GM21786 (cell line): ENCODE results near the gene POU6F1.
"Not testable (repeated sequence)": the region's sequence is repeated elsewhere in the genome, so short reads cannot be mapped to it uniquely, and the experiment has no call there.

Experiments used
- ATAC-seq: cut with Tn5 transposase; IDR thresholded peaks from one replicate; pipeline ENCODE4 v1.9.1; 2021; ENCODE audit not compliant: unreplicated experiment

The POU6F1 gene

GRCh38 chr12:51229116-51229809 lies 11.4 kb upstream of the POU6F1 start:
- no peak for ATAC-seq

GRCh38 chr12:51227962-51228361 lies 10.1 kb upstream of the POU6F1 start:
- ATAC-seq = no peak

- not testable (repeated sequence) for ATAC-seq
These were observed 9.2 kb upstream of the POU6F1 start for GRCh38 chr12:51227112-51227511.

- no peak for ATAC-seq
These were observed 7.9 kb upstream of the POU6F1 start for GRCh38 chr12:51225771-51226170.

DNA sequence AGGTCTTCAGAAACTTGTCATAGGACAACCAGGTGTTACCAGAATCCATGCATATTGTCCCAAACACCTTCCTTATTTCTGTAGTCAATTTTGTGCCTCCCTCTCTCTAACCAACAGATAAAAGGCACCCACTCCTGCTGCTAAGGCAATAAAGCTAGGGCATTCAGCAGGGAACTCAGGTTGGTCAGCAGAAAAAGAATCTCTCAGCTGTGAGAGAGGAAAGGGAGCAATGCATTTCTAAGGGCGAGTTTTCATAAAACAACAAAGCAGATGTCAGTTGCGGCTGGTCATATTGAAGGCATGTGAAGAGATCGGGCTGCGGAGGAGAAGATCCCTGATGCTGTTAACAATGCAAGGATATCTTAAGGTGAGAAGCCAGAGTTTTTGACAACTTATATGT lies 7.4 kb upstream of the POU6F1 start:
- no peak for ATAC-seq

- ATAC-seq = no peak
These were observed 6.8 kb upstream of the POU6F1 start for GRCh38 chr12:51224625-51225024.

- ATAC-seq = no peak
These were observed 4.6 kb upstream of the POU6F1 start for GRCh38 chr12:51222461-51222860.

DNA sequence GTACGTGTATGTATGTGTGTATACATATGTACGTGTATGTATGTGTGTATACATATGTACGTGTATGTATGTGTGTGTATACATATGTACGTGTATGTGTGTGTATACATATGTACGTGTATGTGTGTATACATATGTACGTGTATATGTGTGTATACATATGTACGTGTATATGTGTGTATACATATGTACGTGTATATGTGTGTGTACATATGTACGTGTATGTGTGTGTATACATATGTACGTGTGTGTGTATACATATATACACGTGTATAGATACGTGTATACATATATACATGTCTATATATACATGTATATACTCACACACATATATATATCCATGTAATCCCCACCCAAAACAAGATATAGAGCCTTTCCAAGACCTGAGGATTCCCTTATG lies 2.0 kb upstream of the POU6F1 start:
- not testable (repeated sequence) for ATAC-seq

GRCh38 chr12:51219322-51219721 lies 1.5 kb upstream of the POU6F1 start:
- no peak for ATAC-seq

DNA sequence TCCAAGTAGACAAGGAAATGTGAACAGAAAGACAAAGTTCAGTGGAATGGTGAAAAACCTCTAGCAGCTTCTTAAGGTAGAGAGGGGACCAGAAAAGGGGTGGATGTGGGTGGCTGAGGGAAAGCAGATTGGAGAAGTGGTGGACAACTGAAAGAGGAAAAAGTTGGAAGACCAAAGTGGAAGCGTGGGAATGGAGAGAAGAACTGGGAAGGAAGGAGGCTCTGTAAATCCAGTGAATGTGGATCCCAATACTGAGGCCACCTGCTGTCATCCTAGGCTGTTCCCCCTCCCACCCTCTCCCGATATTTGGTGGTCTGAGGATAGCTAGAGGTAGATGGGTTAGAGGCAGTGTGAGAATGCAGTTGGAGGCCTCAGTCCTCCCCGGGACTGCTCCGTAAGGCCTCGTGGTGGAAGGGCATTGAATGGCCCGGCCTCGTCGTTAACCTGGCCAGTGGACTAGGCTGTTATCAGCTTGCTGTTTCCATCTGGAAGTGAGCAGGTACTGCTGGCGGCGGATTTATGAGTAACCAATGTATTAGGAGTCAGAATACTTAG lies 822 bp upstream of the POU6F1 start:
- no peak for ATAC-seq

- peak; percentile 48 for ATAC-seq
These were observed 512 bp downstream of the POU6F1 start for GRCh38 chr12:51217133-51217967.

DNA sequence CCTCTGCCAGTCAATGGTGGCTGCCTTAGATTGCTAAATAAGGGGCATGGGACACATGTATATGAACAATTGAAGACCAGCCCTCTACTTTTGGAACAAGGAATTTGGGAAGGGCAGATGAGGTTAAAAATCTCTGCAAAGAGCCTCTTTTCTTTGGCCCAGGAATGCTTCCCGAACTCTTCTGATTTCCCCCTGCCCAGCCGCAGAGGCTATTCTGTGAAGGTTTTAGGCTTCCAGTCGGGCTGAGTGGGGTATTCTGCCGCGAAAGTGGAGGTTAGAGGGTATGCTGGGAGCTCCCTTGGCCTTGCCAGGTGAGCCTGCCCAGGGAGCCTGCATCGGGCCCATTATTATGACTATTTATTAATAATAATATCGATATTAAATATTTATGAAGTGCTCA lies 1.2 kb downstream of the POU6F1 start:
- no peak for ATAC-seq

DNA sequence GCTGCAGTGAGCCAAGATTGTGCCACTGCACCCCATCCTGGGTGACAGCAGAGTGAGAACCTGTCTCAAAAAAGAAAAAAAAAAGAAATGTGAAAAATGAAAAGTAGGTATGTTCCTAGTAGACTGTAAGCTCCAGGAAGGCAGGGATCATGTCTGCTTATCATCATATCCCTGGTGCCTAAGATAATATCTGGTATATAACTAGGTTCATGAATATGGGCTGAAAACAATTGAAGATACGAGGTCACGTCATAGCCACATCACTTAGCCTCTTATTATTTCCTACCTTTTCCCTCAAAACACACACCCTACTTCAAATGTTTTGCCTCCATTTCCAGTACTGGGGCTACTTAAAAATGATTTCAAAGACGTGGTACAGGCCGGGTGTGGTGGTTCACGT lies 3.0 kb downstream of the POU6F1 start:
- ATAC-seq = no peak

- ATAC-seq = no peak
These were observed 7.0 kb downstream of the POU6F1 start for GRCh38 chr12:51210690-51211395.

- no peak for ATAC-seq
These were observed 8.6 kb downstream of the POU6F1 start for GRCh38 chr12:51209259-51209658.

DNA sequence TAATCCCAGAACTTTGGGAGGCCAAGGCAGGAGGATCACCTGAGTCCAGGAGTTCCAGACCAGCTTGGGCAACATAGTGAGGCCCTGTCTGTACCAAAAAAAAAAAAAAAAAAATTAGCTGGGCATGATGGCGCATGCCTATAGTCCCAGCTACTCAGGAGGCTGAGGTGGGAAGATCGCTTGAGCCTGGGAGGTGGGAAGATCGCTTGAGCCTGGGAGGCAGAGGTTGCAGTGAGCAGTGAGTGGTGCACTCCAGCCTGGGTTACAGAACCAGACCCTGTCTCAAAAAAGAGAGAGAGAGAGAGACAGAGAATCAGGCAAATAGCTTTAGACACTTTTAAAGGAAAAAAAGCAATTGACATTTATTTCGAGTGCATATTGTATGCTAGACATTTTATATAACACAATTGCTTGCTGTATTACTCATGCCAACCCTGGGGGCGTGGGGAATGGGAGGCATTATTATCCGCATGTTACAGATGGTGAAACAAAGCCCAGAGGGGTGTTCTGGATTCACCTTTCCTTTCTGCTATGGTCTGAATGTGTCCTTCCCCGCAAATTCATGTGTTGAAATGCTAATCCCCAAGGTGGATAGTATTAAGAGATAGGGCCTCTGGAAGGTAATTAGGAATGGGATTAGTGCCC lies 9.7 kb downstream of the POU6F1 start:
- ATAC-seq = no peak

GRCh38 chr12:51205350-51205749 lies 12.5 kb downstream of the POU6F1 start:
- no peak for ATAC-seq

GRCh38 chr12:51202718-51203117 lies 15.1 kb downstream of the POU6F1 start:
- no peak for ATAC-seq

DNA sequence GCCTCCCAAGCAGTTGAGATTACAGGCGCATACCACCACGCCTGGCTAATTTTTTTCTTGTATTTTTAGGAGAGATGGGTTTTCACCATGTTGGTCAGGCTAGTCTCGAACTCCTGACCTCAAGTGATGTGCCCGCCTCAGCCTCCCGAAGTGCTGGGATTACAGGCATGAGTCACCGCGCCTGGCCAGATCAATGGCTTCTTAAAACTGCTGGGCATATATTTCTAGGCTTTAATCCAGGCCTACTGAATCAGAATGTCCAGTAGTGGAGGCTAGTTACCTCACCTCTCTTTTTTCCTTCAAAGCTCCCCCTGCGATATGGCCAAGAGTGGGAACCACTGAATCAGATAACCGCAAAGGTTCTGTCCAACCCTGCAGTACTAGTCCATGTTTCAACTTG lies 17.1 kb downstream of the POU6F1 start:
- no peak for ATAC-seq

- ATAC-seq = no peak
These were observed 17.7 kb downstream of the POU6F1 start for GRCh38 chr12:51200156-51200555.

GRCh38 chr12:51199366-51199945 lies 18.4 kb downstream of the POU6F1 start:
- no peak for ATAC-seq
